ENCODE data around the gene RASAL1. TPM values are rescaled to one million over a fixed set of nuclear protein-coding genes. Genes with fewer than 3 reads are reported as not detected.
A peak's percentile ranks its signal among the peaks of the same experiment; 100 is the strongest.

RASAL1 gene
- total RNA-seq, 1 experiment from 2014 or later, result 16.0 TPM

DNA sequence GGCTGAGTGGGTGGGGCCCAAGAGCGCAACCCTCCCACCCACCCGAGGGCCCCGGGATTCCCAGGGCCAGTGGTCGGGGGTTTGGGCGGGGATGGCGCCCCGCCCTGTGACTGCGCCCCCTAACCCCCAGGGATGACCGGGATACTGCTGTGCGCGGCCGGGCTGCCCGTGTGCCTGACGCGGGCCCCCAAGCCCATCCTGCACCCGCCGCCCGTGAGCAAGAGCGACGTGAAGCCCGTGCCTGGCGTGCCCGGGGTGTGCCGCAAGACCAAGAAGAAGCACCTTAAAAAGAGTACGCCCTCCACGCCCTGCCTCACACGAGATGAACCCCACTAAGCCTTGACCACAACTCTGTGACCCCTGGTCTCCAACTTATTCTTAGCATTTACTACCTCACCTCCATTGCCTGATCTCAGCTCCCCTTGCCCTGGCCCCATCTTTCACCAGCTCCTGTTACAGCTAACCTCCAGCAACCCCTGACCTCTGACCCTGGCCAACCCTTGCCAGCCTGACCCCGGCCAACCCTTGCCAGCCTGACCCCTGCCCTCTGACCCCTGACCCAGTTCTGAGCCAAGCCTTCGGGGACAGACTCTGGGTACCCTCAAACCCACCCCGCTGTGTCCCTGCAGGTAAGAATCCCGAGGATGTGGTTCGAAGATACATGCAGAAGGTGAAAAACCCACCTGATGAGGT lies 42.0 kb downstream of the RASAL1 start:
- DNase-seq (ENCODE audit: low read depth, low spot score) (no peak), ATAC-seq (peak; percentile 5)
- H3K9ac ChIP-seq (ENCODE audit: low read length), result no peak overlapping the region
- H3K4me1 ChIP-seq (ENCODE audit: control insufficient read depth in 1 of 2, insufficient read depth in 2 of 2, low read length in 2 of 2), result peaks cover 3 to 13% of the 10 kb centered on the region in 2 experiments; a peak in 3 of 4 replicates
- H3K36me3 ChIP-seq (ENCODE audit: control insufficient read depth in 1 of 2, insufficient read depth in 2 of 2, low read length in 2 of 2), result no peaks in the 10 kb centered on the region
- H3K9me3 ChIP-seq (ENCODE audit: control insufficient read depth in 1 of 2, insufficient read depth in 1 of 2, low read depth in 1 of 2, low read length in 2 of 2), result no peaks in the 10 kb centered on the region
- no peak overlapping the region for H3K27ac ChIP-seq (ENCODE audit: low read depth, low read length)
- H2AFZ ChIP-seq (ENCODE audit: low read depth, low read length, poor library complexity, severe bottlenecking), result no peak overlapping the region
- ChIA-PET RAD21 (ENCODE audit: low non-redundant PET in 1 of 2, low total read pairs in 2 of 2, uncharacterized antibody in 2 of 2, unreplicated experiment in 2 of 2) (no interaction called here), CTCF (no interaction called here), POLR2A (interaction anchor here (0.6 kb wide), 1 partner anchor 14 kb away, joined by 3 read pairs; no protein-coding TSS in a partner anchor)
- H3K9me2 ChIP-seq (ENCODE audit: insufficient read depth), result no peaks in the 10 kb centered on the region
- H3K4me3 ChIP-seq (replicated peaks in 1 of 2; ENCODE audit: low read depth in 1 of 2, low read length in 2 of 2), result no peak overlapping the region
- H3K79me2 ChIP-seq (ENCODE audit: insufficient read depth, low read length), result no peaks in the 10 kb centered on the region
- TF ChIP-seq CBX3 (IDR thresholded peaks at IDR 0.05; ENCODE audit: low read depth), result no peak
- TF ChIP-seq MAX (IDR thresholded peaks at IDR 0.05), result no peak
- TF ChIP-seq ZFX (IDR thresholded peaks at IDR 0.05), result no peak
- TF ChIP-seq EGR1 (IDR thresholded peaks at IDR 0.05; ENCODE audit: low read depth), result no peak
- no peak for TF ChIP-seq TCF7L2 (IDR thresholded peaks at IDR 0.05; ENCODE audit: borderline replicate concordance, extremely low read depth, insufficient read depth, insufficient read length)
- no peak for TF ChIP-seq ELF1 (IDR thresholded peaks at IDR 0.05; ENCODE audit: borderline replicate concordance, low read depth)
- no peak for TF ChIP-seq FOSL1 (IDR thresholded peaks at IDR 0.05; ENCODE audit: low read depth)
- H3K4me2 ChIP-seq (ENCODE audit: low read length), result no peak overlapping the region
- no TSS peak for BruUV-seq (replicated peaks)
- H3K27me3 ChIP-seq (ENCODE audit: insufficient read depth, low read length), result no peaks in the 10 kb centered on the region; the same call in 1 of the 2 replicates
- H4K20me1 ChIP-seq (ENCODE audit: insufficient read depth), result no peaks in the 10 kb centered on the region
- intact Hi-C loops (cut with micrococcal nuclease), result no loop called here

DNA sequence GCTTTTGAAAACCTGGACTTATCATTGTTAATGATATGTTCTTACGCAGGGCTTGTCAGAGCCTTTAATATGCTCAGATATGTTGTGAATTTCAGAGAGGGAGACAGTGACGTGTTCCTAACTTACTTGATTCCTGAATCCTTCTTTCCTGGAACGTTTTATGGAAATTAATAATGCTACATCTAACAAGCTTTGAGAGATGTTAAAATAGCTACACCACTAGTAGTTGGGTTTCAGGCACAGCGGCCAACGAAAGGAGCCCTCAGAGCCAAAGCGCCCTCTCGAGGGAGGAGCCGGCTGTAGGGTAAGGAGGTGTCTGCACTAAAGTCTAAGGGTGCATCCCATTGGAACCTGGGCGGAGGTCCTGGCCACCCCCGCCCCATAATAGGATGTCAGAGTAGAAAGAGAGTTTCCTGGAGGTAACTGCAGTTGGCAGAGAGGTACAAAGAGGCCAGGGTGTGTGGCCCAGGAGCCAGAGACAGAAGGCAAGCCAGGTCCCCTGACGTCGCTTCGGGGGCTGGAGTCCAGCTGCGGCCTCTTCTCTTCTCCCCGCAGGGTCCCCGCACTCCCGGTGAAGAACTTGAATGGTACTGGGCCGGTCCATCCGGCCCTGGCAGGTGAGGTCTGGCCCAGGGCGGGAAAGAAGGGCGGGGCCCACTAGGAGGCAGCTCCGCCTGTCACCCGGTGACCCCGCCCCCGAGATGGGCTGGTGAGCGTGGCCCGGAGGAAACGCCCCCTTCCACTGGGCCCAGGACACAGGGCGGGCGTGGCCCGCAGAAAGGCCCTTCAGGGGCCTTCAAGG lies 42.8 kb downstream of the RASAL1 start:
- Histone ChIP-seq H3K4me3 (replicated peaks in 1 of 2; ENCODE audit: low read depth in 1 of 2, low read length in 2 of 2) (no peak overlapping the region), H3K4me2 (ENCODE audit: low read length) (peak overlapping the region; percentile 43; the same call in 1 of the 2 replicates)

More for the DNA sequence above, 42.8 kb downstream of the RASAL1 start:
- RAD21 ChIA-PET (ENCODE audit: low non-redundant PET in 1 of 2, low total read pairs in 2 of 2, uncharacterized antibody in 2 of 2, unreplicated experiment in 2 of 2), result no interaction called here
- no peak for DNase-seq (ENCODE audit: low read depth, low spot score)
- H3K36me3 ChIP-seq (ENCODE audit: control insufficient read depth in 1 of 2, insufficient read depth in 2 of 2, low read length in 2 of 2), result no peaks in the 10 kb centered on the region
- TF ChIP-seq SIN3A (IDR thresholded peaks at IDR 0.05; ENCODE audit: low read depth) (no peak), RAD21 (IDR thresholded peaks at IDR 0.05; ENCODE audit: low read depth) (peak; percentile 38), FOSL1 (IDR thresholded peaks at IDR 0.05; ENCODE audit: low read depth) (no peak)
- TF ChIP-seq, protein P1, sequence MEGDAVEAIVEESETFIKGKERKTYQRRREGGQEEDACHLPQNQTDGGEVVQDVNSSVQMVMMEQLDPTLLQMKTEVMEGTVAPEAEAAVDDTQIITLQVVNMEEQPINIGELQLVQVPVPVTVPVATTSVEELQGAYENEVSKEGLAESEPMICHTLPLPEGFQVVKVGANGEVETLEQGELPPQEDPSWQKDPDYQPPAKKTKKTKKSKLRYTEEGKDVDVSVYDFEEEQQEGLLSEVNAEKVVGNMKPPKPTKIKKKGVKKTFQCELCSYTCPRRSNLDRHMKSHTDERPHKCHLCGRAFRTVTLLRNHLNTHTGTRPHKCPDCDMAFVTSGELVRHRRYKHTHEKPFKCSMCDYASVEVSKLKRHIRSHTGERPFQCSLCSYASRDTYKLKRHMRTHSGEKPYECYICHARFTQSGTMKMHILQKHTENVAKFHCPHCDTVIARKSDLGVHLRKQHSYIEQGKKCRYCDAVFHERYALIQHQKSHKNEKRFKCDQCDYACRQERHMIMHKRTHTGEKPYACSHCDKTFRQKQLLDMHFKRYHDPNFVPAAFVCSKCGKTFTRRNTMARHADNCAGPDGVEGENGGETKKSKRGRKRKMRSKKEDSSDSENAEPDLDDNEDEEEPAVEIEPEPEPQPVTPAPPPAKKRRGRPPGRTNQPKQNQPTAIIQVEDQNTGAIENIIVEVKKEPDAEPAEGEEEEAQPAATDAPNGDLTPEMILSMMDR (IDR thresholded peaks at IDR 0.05 in 2 of 3, conservative IDR thresholded peaks at IDR 0.05 in 1 of 3; ENCODE audit: borderline replicate concordance in 1 of 3, insufficient read depth in 1 of 3, low read depth in 2 of 3, low read length in 2 of 3), result peak; percentile 17 to 32 (median 29); a peak in 3 of 6 replicates
- no peak overlapping the region for H3K27ac ChIP-seq (ENCODE audit: low read depth, low read length)
- peaks cover 2 to 6% of the 10 kb centered on the region in 2 experiments; a peak in 2 of 4 replicates for H3K4me1 ChIP-seq (ENCODE audit: control insufficient read depth in 1 of 2, insufficient read depth in 2 of 2, low read length in 2 of 2)
- H4K20me1 ChIP-seq (ENCODE audit: insufficient read depth), result no peaks in the 10 kb centered on the region
- no TSS peak for BruUV-seq (replicated peaks)
- H3K27me3 ChIP-seq (ENCODE audit: insufficient read depth, low read length), result no peaks in the 10 kb centered on the region; the same call in 1 of the 2 replicates
- no peak overlapping the region for H3K9ac ChIP-seq (ENCODE audit: low read length)
- no peaks in the 10 kb centered on the region for H3K9me2 ChIP-seq (ENCODE audit: insufficient read depth)
- no peaks in the 10 kb centered on the region for H3K9me3 ChIP-seq (ENCODE audit: control insufficient read depth in 1 of 2, insufficient read depth in 1 of 2, low read depth in 1 of 2, low read length in 2 of 2)
- H3K79me2 ChIP-seq (ENCODE audit: insufficient read depth, low read length), result no peaks in the 10 kb centered on the region
- POLR2A ChIA-PET, result interaction anchor here (0.6 kb wide), 1 partner anchor 13 kb away, joined by 3 read pairs; no protein-coding TSS in a partner anchor
- intact Hi-C loops (cut with micrococcal nuclease), result no loop called here
- ATAC-seq, result peak; percentile 94
- no peak overlapping the region for H2AFZ ChIP-seq (ENCODE audit: low read depth, low read length, poor library complexity, severe bottlenecking)
- CTCF ChIA-PET, result interaction anchor here (0.9 kb wide), 1 partner anchor 100 kb away, joined by 3 read pairs; no protein-coding TSS in a partner anchor
